Measurements from ENCODE around the gene NKX2-1.

Gene NKX2-1

GRCh38 chr14:36529062-36529461 lies 9.0 kb upstream of the NKX2-1 start:
- TF ChIP-seq CTCF (IDR thresholded peaks at IDR 0.05; ENCODE audit: borderline replicate concordance, insufficient read depth, low read depth, low read length), result no peak
- no peak overlapping the region for H3K4me3 ChIP-seq (ENCODE audit: low read depth, low read length)

GRCh38 chr14:36525746-36526099 lies 5.7 kb upstream of the NKX2-1 start:
- no peak for TF ChIP-seq CTCF (IDR thresholded peaks at IDR 0.05; ENCODE audit: borderline replicate concordance, insufficient read depth, low read depth, low read length)

GRCh38 chr14:36524874-36525745 lies 5.1 kb upstream of the NKX2-1 start:
- no peak overlapping the region for H3K4me3 ChIP-seq (ENCODE audit: low read depth, low read length)
- peak; percentile 55; the same call in 1 of the 2 replicates for TF ChIP-seq CTCF (IDR thresholded peaks at IDR 0.05; ENCODE audit: borderline replicate concordance, insufficient read depth, low read depth, low read length)

More at GRCh38 chr14:36525746-36526099, 5.7 kb upstream of the NKX2-1 start:
- no peak overlapping the region for H3K4me3 ChIP-seq (ENCODE audit: low read depth, low read length)

GRCh38 chr14:36524220-36524837 lies 4.3 kb upstream of the NKX2-1 start:
- H3K4me3 ChIP-seq (ENCODE audit: low read depth, low read length), result no peak overlapping the region

GRCh38 chr14:36522972-36523715 lies 3.1 kb upstream of the NKX2-1 start:
- no peak for TF ChIP-seq CTCF (IDR thresholded peaks at IDR 0.05; ENCODE audit: borderline replicate concordance, insufficient read depth, low read depth, low read length)
- H3K4me3 ChIP-seq (ENCODE audit: low read depth, low read length), result no peak overlapping the region

More at GRCh38 chr14:36524220-36524837, 4.3 kb upstream of the NKX2-1 start:
- no peak for TF ChIP-seq CTCF (IDR thresholded peaks at IDR 0.05; ENCODE audit: borderline replicate concordance, insufficient read depth, low read depth, low read length)

- no peak overlapping the region for H3K4me3 ChIP-seq (ENCODE audit: low read depth, low read length)
- no peak for TF ChIP-seq CTCF (IDR thresholded peaks at IDR 0.05; ENCODE audit: borderline replicate concordance, insufficient read depth, low read depth, low read length)
Measured at GRCh38 chr14:36522347-36522971, 2.4 kb upstream of the NKX2-1 start.

All from GM12875 (cell line).